Psoas muscle (tissue), 8 donors: Measurements from ENCODE around the gene SLC37A1. TPM values are rescaled to one million over a fixed set of nuclear protein-coding genes. Genes with fewer than 3 reads are reported as not detected.

ENCODE experiments used
- ATAC-seq, 4 donors: fragments of 200-7000 bp; cut with Tn5 transposase; one replicate each; pipeline ENCODE4 v1.9.1; 2020; ENCODE audit warnings: moderate library complexity in 3 of 4, mild to moderate bottlenecking in 2 of 4
- DNase-seq, 2 donors: peaks; one replicate each; pipeline ENCODE4 v3.0.0-alpha.2; 2020
- H3K27ac ChIP-seq: fragments of 200-600 bp; one replicate; pipeline ENCODE4 v1.8.0; 2022
- H3K27me3 ChIP-seq, 3 donors: fragments of 200-600 bp in 1 of 3; one replicate each; pipeline versions ENCODE4 v1.6.1 to v1.8.0; 2013 to 2022; ENCODE audit warnings: low read length in 2 of 3, mild to moderate bottlenecking in 2 of 3, moderate library complexity in 1 of 3; ENCODE audit not compliant: insufficient read depth in 3 of 3
- H3K36me3 ChIP-seq, 2 donors: fragments of 200-600 bp in 1 of 2; one replicate each; pipeline versions ENCODE4 v1.6.1 to v1.8.0; 2013 to 2022; ENCODE audit warnings: low read depth in 1 of 2, mild to moderate bottlenecking in 1 of 2, moderate library complexity in 1 of 2; ENCODE audit not compliant: insufficient read depth in 1 of 2
- H3K4me1 ChIP-seq: fragments of 200-600 bp; one replicate; pipeline ENCODE4 v1.8.0; 2022
- H3K4me3 ChIP-seq: fragments of 200-600 bp; one replicate; pipeline ENCODE4 v1.8.0; 2022; ENCODE audit warnings: mild to moderate bottlenecking
- H3K9me3 ChIP-seq: fragments of 200-600 bp; one replicate; pipeline ENCODE4 v1.8.0; 2022
- CTCF ChIP-seq: fragments of 200-600 bp; IDR thresholded peaks from one replicate; pipeline ENCODE4 v1.8.0; 2022; ENCODE audit warnings: antibody characterized with exemption
- WGBS, 3 donors: extraction: QIAGEN DNeasy Blood & Tissue Kit; methylation state at CpG; one replicate each; pipeline versions ENCODE4 v1.1.6 to v1.1.7; 2013; 5-methylcytosine and 5-hydroxymethylcytosine counted together
- intact Hi-C, 2 donors: fragments of 100-400 bp; cut with DNase I; formaldehyde crosslinking; loops; one replicate each; pipeline versions ENCODE4 v1.11.0 to v1.14.2; 2022
- polyA plus RNA-seq, 3 donors: library from polyadenylated mRNA; stranded (reverse); fragments of 200-250 nt; gene quantifications; one replicate each; pipeline ENCODE4 v1.2.3, GENCODE V29; 2013
- total RNA-seq, 4 donors: library from RNA; stranded (reverse); fragmentation: NEBNext Ultra II Directional in 2 of 4; extraction: Animal tissue kit (Norgen Biotek cat#: 25700) in 2 of 4; gene quantifications; one replicate each; pipeline versions ENCODE4 v1.2.1 to v1.2.4, GENCODE V29; 2021 to 2023
- donor health status: healthy with polysubstance abuse.
- donor health status: DM: no; HTN: no; CAD: no; lungs with moderate emphysema.
- donor health status: Bipolar disorder and iron deficiency.
- donor health status: healthy.
- donor health status: DM: yes; HTN: yes; CAD: no.
- donor health status: DM: no; HTN: no; CAD: no.
- donor health status: DM: no; HTN: no; CAD: no.
- donor health status: DM: yes; HTN: yes; CAD: no.

Gene SLC37A1
- total and polyA plus RNA-seq, 7 donors = 1.6 to 18.9 (median 8.0) TPM

GRCh38 chr21:42486072-42486471, 27.6 kb upstream of the SLC37A1 start:
- intact Hi-C loops = no loop called here
- no peak for DNase-seq
- Histone ChIP-seq H3K27ac (no peak overlapping the region), H3K9me3 (no peaks in the 10 kb centered on the region), H3K36me3 (no peaks in the 10 kb centered on the region), H3K27me3 (peaks cover 0 to 6% (median 0%) of the 10 kb centered on the region in 3 donors), H3K4me1 (no peaks in the 10 kb centered on the region), H3K4me3 (no peak overlapping the region)
- ATAC-seq = no peak
- WGBS, 3 donors = 87 to 91% (median 91%) methylated on average over 6 of the region's 6 CpGs
- TF ChIP-seq CTCF = no peak

- no peak for TF ChIP-seq CTCF
- WGBS, 3 donors = 58 to 66% (median 62%) methylated on average over 5 of the region's 5 CpGs
- intact Hi-C loops = no loop called here
- ATAC-seq (no peak), DNase-seq (no peak)
- H3K36me3 ChIP-seq = no peaks in the 10 kb centered on the region
- H3K4me3 ChIP-seq = no peak overlapping the region
- H3K9me3 ChIP-seq = no peaks in the 10 kb centered on the region
- no peak overlapping the region for H3K27ac ChIP-seq
- H3K4me1 ChIP-seq = no peaks in the 10 kb centered on the region
- H3K27me3 ChIP-seq = peaks cover 0 to 6% (median 0%) of the 10 kb centered on the region in 3 donors
Measured at GRCh38 chr21:42486531-42486930, 27.1 kb upstream of the SLC37A1 start.

- peaks cover 0 to 6% (median 0%) of the 10 kb centered on the region in 3 donors for H3K27me3 ChIP-seq
- ATAC-seq (no peak), DNase-seq (no peak)
- TF ChIP-seq CTCF = no peak
- no peaks in the 10 kb centered on the region for H3K9me3 ChIP-seq
- H3K4me1 ChIP-seq = no peaks in the 10 kb centered on the region
- no peak overlapping the region for H3K27ac ChIP-seq
- 59 to 86% (median 76%) methylated on average over 2 of the region's 2 CpGs for WGBS, 3 donors
- intact Hi-C loops = no loop called here
- H3K36me3 ChIP-seq = no peaks in the 10 kb centered on the region
- H3K4me3 ChIP-seq = no peak overlapping the region
Measured at GRCh38 chr21:42489006-42489563, 24.6 kb upstream of the SLC37A1 start.

DNA sequence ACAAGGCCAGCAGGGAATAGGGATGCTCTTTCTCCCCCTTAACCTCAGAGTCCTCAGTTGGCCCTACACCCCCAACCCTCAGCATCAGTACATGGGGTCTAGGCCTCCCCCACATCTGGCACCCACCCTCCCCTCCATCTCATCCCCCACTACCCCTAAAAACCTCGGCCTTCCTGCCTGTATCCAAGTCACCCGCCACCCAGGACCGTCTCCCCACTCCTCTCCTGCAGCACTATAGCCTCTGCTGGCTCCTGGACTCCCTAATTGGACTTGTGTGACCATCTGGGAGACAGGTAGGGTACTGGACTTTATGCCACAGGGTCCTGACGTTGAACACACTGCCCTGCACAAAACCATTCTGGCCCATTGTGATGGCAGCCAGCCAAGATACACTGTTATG, 23.7 kb upstream of the SLC37A1 start:
- no peaks in the 10 kb centered on the region for H3K4me1 ChIP-seq
- intact Hi-C loops = no loop called here
- no peak for DNase-seq
- no peaks in the 10 kb centered on the region for H3K9me3 ChIP-seq
- 75 to 81% (median 79%) methylated on average over 4 of the region's 4 CpGs for WGBS, 3 donors
- no peak for ATAC-seq
- no peak overlapping the region for H3K4me3 ChIP-seq
- no peak overlapping the region for H3K27ac ChIP-seq
- TF ChIP-seq CTCF = no peak
- H3K27me3 ChIP-seq = peaks cover 0 to 6% (median 0%) of the 10 kb centered on the region in 3 donors
- no peaks in the 10 kb centered on the region for H3K36me3 ChIP-seq

- no peak for TF ChIP-seq CTCF
- Histone ChIP-seq H3K9me3 (no peaks in the 10 kb centered on the region), H3K4me1 (peaks cover 4% of the 10 kb centered on the region), H3K27ac (no peak overlapping the region), H3K4me3 (no peak overlapping the region), H3K27me3 (peaks cover 0 to 6% (median 0%) of the 10 kb centered on the region in 3 donors), H3K36me3 (no peaks in the 10 kb centered on the region)
- intact Hi-C loops = no loop called here
- ATAC-seq (no peak), DNase-seq (no peak)
Measured at GRCh38 chr21:42490720-42491119, 22.9 kb upstream of the SLC37A1 start.
